ENCODE measurements around the gene HSPA1B. TPM values are rescaled to one million over a fixed set of nuclear protein-coding genes. Genes with fewer than 3 reads are reported as not detected.

The HSPA1B gene
- total RNA-seq, 2 experiments from 2014 or later: 60.9 to 177 TPM

DNA sequence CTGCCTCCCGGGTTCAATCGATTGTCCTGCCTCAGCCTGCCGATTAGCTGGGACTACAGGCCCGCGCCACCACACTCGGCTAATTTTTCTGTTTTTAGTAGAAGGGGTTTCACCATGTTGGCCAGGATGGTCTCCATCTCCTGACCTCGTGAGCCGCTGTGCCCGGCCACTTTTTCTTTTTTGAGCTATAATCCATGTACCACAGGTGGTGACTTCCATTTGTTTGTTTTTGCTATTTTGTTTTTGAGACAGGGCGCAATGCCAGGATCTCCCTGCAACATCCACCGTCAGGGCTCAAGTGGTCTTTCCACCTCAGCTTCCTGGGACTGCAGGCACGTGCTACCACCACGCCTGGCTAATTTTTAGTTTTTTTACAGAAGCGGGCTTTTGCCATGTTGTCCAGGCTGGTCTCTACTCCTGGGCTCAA is 8.5 kb downstream of the HSPA1B start:
- Histone ChIP-seq H3K79me2 (ENCODE audit: insufficient read depth, low read depth, low read length) (peaks cover 80% of the 10 kb centered on the region), H3K4me1 (ENCODE audit: insufficient read depth, low read length, poor library complexity, severe bottlenecking) (peaks cover 60% of the 10 kb centered on the region), H3K4me2 (ENCODE audit: low read length) (peak overlapping the region; percentile 96), H2AFZ (ENCODE audit: low read length) (no peak overlapping the region), H3K27ac (ENCODE audit: low read depth, low read length, poor library complexity, severe bottlenecking) (peak overlapping the region; percentile 95), H3K9me3 (ENCODE audit: low read length) (no peaks in the 10 kb centered on the region), H3K36me3 (ENCODE audit: insufficient read depth, low read length) (peaks cover 63% of the 10 kb centered on the region), H4K20me1 (ENCODE audit: insufficient read depth, low read length) (peaks cover 39% of the 10 kb centered on the region), H3K4me3 (ENCODE audit: low read depth, low read length, poor library complexity, severe bottlenecking) (peak overlapping the region; percentile 99), H3K9me2 (ENCODE audit: insufficient read depth, low read length) (no peaks in the 10 kb centered on the region)
- intact Hi-C loops (cut with micrococcal nuclease; ENCODE audit: unreplicated experiment): loop anchor here (10.0 kb wide), 1 partner anchor 341 kb away; the partner anchor contains the start of gene MICB
- TF ChIP-seq EZH2phosphoT487 (IDR thresholded peaks at IDR 0.05; ENCODE audit: borderline replicate concordance, low read depth, low read length): no peak
- TF ChIP-seq, protein P1, sequence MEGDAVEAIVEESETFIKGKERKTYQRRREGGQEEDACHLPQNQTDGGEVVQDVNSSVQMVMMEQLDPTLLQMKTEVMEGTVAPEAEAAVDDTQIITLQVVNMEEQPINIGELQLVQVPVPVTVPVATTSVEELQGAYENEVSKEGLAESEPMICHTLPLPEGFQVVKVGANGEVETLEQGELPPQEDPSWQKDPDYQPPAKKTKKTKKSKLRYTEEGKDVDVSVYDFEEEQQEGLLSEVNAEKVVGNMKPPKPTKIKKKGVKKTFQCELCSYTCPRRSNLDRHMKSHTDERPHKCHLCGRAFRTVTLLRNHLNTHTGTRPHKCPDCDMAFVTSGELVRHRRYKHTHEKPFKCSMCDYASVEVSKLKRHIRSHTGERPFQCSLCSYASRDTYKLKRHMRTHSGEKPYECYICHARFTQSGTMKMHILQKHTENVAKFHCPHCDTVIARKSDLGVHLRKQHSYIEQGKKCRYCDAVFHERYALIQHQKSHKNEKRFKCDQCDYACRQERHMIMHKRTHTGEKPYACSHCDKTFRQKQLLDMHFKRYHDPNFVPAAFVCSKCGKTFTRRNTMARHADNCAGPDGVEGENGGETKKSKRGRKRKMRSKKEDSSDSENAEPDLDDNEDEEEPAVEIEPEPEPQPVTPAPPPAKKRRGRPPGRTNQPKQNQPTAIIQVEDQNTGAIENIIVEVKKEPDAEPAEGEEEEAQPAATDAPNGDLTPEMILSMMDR (conservative IDR thresholded peaks at IDR 0.05; ENCODE audit: low read length): no peak
- POLR2A ChIA-PET: interaction anchor here (1.1 kb wide), 1 partner anchor 304 kb away, joined by 6 read pairs; no protein-coding TSS in a partner anchor
- CTCF ChIA-PET (ENCODE audit: unreplicated experiment): no interaction called here
- BruUV-seq (replicated peaks): no TSS peak
- peak; percentile 39 for DNase-seq (ENCODE audit: low spot score)

DNA sequence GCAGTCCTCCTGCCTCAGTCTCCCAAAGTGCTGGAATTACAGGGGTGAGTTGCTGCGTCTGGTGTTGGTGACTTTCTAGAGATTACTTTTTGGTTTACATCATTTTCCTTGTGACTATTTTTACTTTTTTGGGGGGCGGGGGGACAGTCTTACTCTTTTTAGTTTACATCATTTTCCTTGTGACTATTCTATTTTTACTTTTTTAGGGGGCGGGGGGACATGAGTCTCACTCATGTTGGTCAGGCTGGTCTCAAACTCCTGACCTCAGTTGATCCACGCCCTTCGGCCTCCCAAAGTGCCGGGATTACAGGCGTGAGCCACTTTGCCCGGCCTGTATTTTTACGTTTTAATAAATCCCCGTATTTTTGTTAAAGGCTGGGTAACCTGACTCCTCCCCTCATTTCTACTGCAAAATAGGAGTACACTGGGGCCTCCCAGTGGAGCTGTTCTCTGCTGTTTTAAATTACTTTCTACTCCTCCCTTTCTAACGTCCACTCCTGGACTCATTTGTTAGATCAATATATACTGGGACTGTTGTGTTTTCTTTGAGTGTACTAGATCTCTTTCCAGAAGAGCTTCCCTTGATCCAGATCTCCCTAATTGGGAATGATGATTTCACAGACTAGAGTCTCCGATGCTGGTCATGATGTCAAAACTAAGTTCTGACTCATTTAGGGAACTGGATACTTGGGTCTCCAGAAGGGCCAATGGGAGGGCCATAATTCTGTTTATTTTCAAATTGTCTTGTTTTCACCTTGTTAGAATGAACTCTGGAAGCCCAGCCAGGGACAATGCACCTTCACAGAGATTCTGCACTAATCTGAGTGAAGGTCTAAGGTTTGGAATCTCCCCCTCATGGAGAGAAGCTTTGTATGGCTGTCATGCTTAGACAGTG is 9.2 kb downstream of the HSPA1B start:
- Histone ChIP-seq H3K9me3 (ENCODE audit: low read length) (no peaks in the 10 kb centered on the region), H4K20me1 (ENCODE audit: insufficient read depth, low read length) (peaks cover 39% of the 10 kb centered on the region), H3K79me2 (ENCODE audit: insufficient read depth, low read depth, low read length) (peaks cover 73% of the 10 kb centered on the region), H3K4me1 (ENCODE audit: insufficient read depth, low read length, poor library complexity, severe bottlenecking) (peaks cover 53% of the 10 kb centered on the region), H3K27ac (ENCODE audit: low read depth, low read length, poor library complexity, severe bottlenecking) (peak overlapping the region; percentile 95), H3K36me3 (ENCODE audit: insufficient read depth, low read length) (peaks cover 68% of the 10 kb centered on the region), H3K9me2 (ENCODE audit: insufficient read depth, low read length) (no peaks in the 10 kb centered on the region), H2AFZ (ENCODE audit: low read length) (no peak overlapping the region), H3K4me3 (ENCODE audit: low read depth, low read length, poor library complexity, severe bottlenecking) (peak overlapping the region; percentile 99), H3K4me2 (ENCODE audit: low read length) (peak overlapping the region; percentile 96)
- BruUV-seq (replicated peaks): no TSS peak
- intact Hi-C loops (cut with micrococcal nuclease; ENCODE audit: unreplicated experiment): loop anchor here (10.0 kb wide), 1 partner anchor 342 kb away; the partner anchor contains the start of gene MICB
- ChIA-PET POLR2A (no interaction called here), CTCF (ENCODE audit: unreplicated experiment) (no interaction called here)
- peak; percentile 48 for DNase-seq (ENCODE audit: low spot score)
- TF ChIP-seq, protein P1 (conservative IDR thresholded peaks at IDR 0.05; ENCODE audit: low read length): peak; percentile 55
- no peak for TF ChIP-seq EZH2phosphoT487 (IDR thresholded peaks at IDR 0.05; ENCODE audit: borderline replicate concordance, low read depth, low read length)

Data from OCI-LY7 (cell line).